Spleen (tissue), 7 donors: Measurements from ENCODE around the gene DEAF1.

Experiments used
- CTCF ChIP-seq, 11 experiments: fragments of 200-600 bp in 7 of 11; fragments of 450-650 bp in 4 of 11; sonication (generic) in 4 of 11; IDR thresholded peaks in 8 of 11; conservative IDR thresholded peaks in 3 of 11; 1 replicate in 7 of 11; 2 replicates in 4 of 11; pipeline versions ENCODE4 v1.4.0 to v1.8.0; 2016 to 2021; ENCODE audit warnings: antibody characterized with exemption in 11 of 11, inconsistent platforms in 4 of 11, mild to moderate bottlenecking in 1 of 11
- POLR2A ChIP-seq, 3 donors: fragments of 450-650 bp; IDR thresholded peaks; one replicate each; pipeline ENCODE4 v1.5.1; 2017; ENCODE audit warnings: antibody characterized with exemption in 3 of 3, mild to moderate bottlenecking in 1 of 3
- POLR2AphosphoS5 ChIP-seq, 3 donors: sonication (generic); formaldehyde crosslinking; IDR thresholded peaks; one replicate each; pipeline ENCODE4 v1.5.1; 2017; ENCODE audit warnings: antibody characterized with exemption in 3 of 3
- donor health status: DM: no; HTN: no; CAD: no; lungs with moderate emphysema.
- donor health status: DM: no; HTN: no; CAD: no.
- donor health status: DM: no; HTN: no; CAD: no.

- TF ChIP-seq POLR2A (IDR thresholded peaks at IDR 0.05), result no peak
- TF ChIP-seq CTCF (IDR thresholded peaks at IDR 0.05 in 8 of 11, conservative IDR thresholded peaks at IDR 0.05 in 3 of 11), result no peak
- TF ChIP-seq POLR2AphosphoS5 (IDR thresholded peaks at IDR 0.05), result no peak
These were observed 2.8 kb upstream of the DEAF1 start for GRCh38 chr11:697811-698311.
